IMR-90 (cell line): ENCODE data around the gene EIF4EBP2. TPM values are rescaled to one million over a fixed set of nuclear protein-coding genes. Genes with fewer than 3 reads are reported as not detected.

ENCODE experiments used
- ATAC-seq: fragments of 200-7000 bp; cut with Tn5 transposase; 2 replicates; pipeline ENCODE4 v1.9.1; 2020; ENCODE audit warnings: low read depth, mild to moderate bottlenecking, moderate library complexity
- BruUV-seq: library from RNA; stranded (reverse); fragments of 400-500 nt; replicated peaks from 2 replicates; lab custom pipeline; 2021; lab: Mats Ljungman, UMichigan
- CTCF ChIA-PET: fragments of 300-600 bp; formaldehyde crosslinking; extraction: SDS; loops from one replicate; lab custom pipeline; 2021; ENCODE audit warnings: antibody characterized with exemption; lab: Yijun Ruan, JAX
- POLR2A ChIA-PET: fragments of 300-600 bp; sonication (Branson Sonifier 250); formaldehyde crosslinking; loops from one replicate; lab custom pipeline; 2022; ENCODE audit warnings: antibody characterized with exemption; ENCODE audit not compliant: unreplicated experiment; lab: Charles Lee
- DNase-seq: peaks from one replicate; pipeline ENCODE4 v3.0.0; 2013
- H2AFZ ChIP-seq: replicated peaks from 2 replicates; pipeline ENCODE3; 2013; ENCODE audit warnings: low read length, mild to moderate bottlenecking; ENCODE audit not compliant: poor library complexity
- H2AK5ac ChIP-seq: 2 replicates; pipeline ENCODE4 v1.6.1; 2013; ENCODE audit warnings: low read depth, low read length, inconsistent platforms
- H2AK9ac ChIP-seq: replicated peaks from 2 replicates; pipeline ENCODE3; 2013; ENCODE audit warnings: mild to moderate bottlenecking, low read depth, low read length, moderate library complexity; ENCODE audit not compliant: poor library complexity
- H2BK120ac ChIP-seq: 2 replicates; pipeline ENCODE4 v1.6.1; 2013; ENCODE audit warnings: low read depth, low read length, inconsistent platforms
- H2BK15ac ChIP-seq: 3 replicates; pipeline ENCODE4 v1.6.1; 2013; ENCODE audit warnings: low read depth, low read length, inconsistent platforms
- H2BK20ac ChIP-seq: 2 replicates; pipeline ENCODE4 v1.6.1; 2013; ENCODE audit warnings: low read depth, mild to moderate bottlenecking, inconsistent platforms, low read length, moderate library complexity
- H2BK5ac ChIP-seq: 2 replicates; pipeline ENCODE4 v1.6.1; 2013; ENCODE audit warnings: mild to moderate bottlenecking, low read depth, low read length, inconsistent platforms; ENCODE audit not compliant: poor library complexity, severe bottlenecking
- H3K14ac ChIP-seq: replicated peaks from 2 replicates; pipeline ENCODE4 v1.6.1; 2013; ENCODE audit warnings: low read depth, low read length, inconsistent platforms
- H3K18ac ChIP-seq: 2 replicates; pipeline ENCODE4 v1.6.1; 2013; ENCODE audit warnings: low read depth, low read length, control low read depth
- H3K23ac ChIP-seq: 2 replicates; pipeline ENCODE4 v1.6.1; 2013; ENCODE audit warnings: low read depth, low read length, inconsistent platforms
- H3K27ac ChIP-seq: 2 replicates; pipeline ENCODE4 v1.5.1; 2013; ENCODE audit warnings: mild to moderate bottlenecking, control low read depth, low read length; ENCODE audit not compliant: insufficient read depth
- H3K27me3 ChIP-seq: 2 replicates; pipeline ENCODE4 v1.6.1; 2013; ENCODE audit warnings: low read length; ENCODE audit not compliant: control insufficient read depth, insufficient read depth
- H3K36me3 ChIP-seq: 2 replicates; pipeline ENCODE4 v1.6.1; 2013; ENCODE audit warnings: low read length, mixed read lengths; ENCODE audit not compliant: control insufficient read depth, insufficient read depth
- H3K4ac ChIP-seq: 2 replicates; pipeline ENCODE4 v1.6.1; 2013; ENCODE audit warnings: low read depth, low read length, inconsistent platforms
- H3K4me1 ChIP-seq: 2 replicates; pipeline ENCODE4 v1.6.1; 2013; ENCODE audit warnings: low read length, mixed read lengths; ENCODE audit not compliant: control insufficient read depth, insufficient read depth
- H3K4me2 ChIP-seq: 2 replicates; pipeline ENCODE4 v1.6.1; 2013; ENCODE audit warnings: low read depth, mild to moderate bottlenecking, control low read depth, low read length, moderate library complexity
- H3K4me3 ChIP-seq: 2 replicates; pipeline ENCODE4 v1.5.1; 2013; ENCODE audit warnings: low read depth, mild to moderate bottlenecking, control low read depth, low read length, moderate library complexity; ENCODE audit not compliant: insufficient read depth
- H3K56ac ChIP-seq: 2 replicates; pipeline ENCODE4 v1.6.1; 2013; ENCODE audit warnings: low read length, inconsistent platforms; ENCODE audit not compliant: insufficient read depth; ENCODE audit errors: extremely low read depth
- H3K79me1 ChIP-seq, 2 experiments: 2 replicates each; pipeline ENCODE4 v1.6.1; 2013; ENCODE audit warnings: low read length in 2 of 2, inconsistent platforms in 1 of 2, low read depth in 1 of 2
- H3K9ac ChIP-seq: 2 replicates; pipeline ENCODE4 v1.6.1; 2013; ENCODE audit warnings: low read depth, low read length, control low read depth
- H3K9me1 ChIP-seq: 2 replicates; pipeline ENCODE4 v1.6.1; 2013; ENCODE audit warnings: low read length, inconsistent platforms; ENCODE audit not compliant: insufficient read depth
- H3K9me3 ChIP-seq: 2 replicates; pipeline ENCODE4 v1.6.1; 2013; ENCODE audit warnings: low read length; ENCODE audit not compliant: control insufficient read depth, insufficient read depth
- H4K20me1 ChIP-seq: 2 replicates; pipeline ENCODE4 v1.6.1; 2013; ENCODE audit warnings: low read length, inconsistent platforms; ENCODE audit not compliant: insufficient read depth
- H4K5ac ChIP-seq: 2 replicates; pipeline ENCODE4 v1.6.1; 2013; ENCODE audit warnings: mild to moderate bottlenecking, low read depth, low read length, control low read depth
- H4K8ac ChIP-seq, 2 experiments: 2 replicates each; pipeline ENCODE4 v1.6.1; 2013; ENCODE audit warnings: low read depth in 2 of 2, low read length in 2 of 2, control low read depth in 1 of 2, inconsistent platforms in 1 of 2
- H4K91ac ChIP-seq: 2 replicates; pipeline ENCODE4 v1.6.1; 2013; ENCODE audit warnings: low read depth, low read length, inconsistent platforms; ENCODE audit not compliant: insufficient read depth
- BHLHE40 ChIP-seq: fragments of 150-350 bp; IDR thresholded peaks from 2 replicates; pipeline ENCODE4 v1.6.1; 2016; ENCODE audit warnings: mild to moderate bottlenecking, low read depth, low read length
- ELK1 ChIP-seq: fragments of 150-350 bp; IDR thresholded peaks from 2 replicates; pipeline ENCODE4 v1.6.1; 2016; ENCODE audit warnings: low read depth, mild to moderate bottlenecking, low read length, moderate library complexity, borderline replicate concordance
- MAFK ChIP-seq: IDR thresholded peaks from 2 replicates; pipeline ENCODE4 v1.6.1; 2012; ENCODE audit warnings: low read depth, low read length, improper control_type of control experiment
- MXI1 ChIP-seq: IDR thresholded peaks from 2 replicates; pipeline ENCODE4 v1.6.1; 2012; ENCODE audit warnings: low read depth, mild to moderate bottlenecking, low read length, moderate library complexity, borderline replicate concordance
- NFE2L2 ChIP-seq: fragments of 150-350 bp; IDR thresholded peaks from 2 replicates; pipeline ENCODE4 v1.6.1; 2016; ENCODE audit warnings: low read depth, mild to moderate bottlenecking, low read length
- RAD21 ChIP-seq: IDR thresholded peaks from 2 replicates; pipeline ENCODE4 v1.6.1; 2012; ENCODE audit warnings: low read length, improper control_type of control experiment
- RFX5 ChIP-seq: IDR thresholded peaks from 2 replicates; pipeline ENCODE4 v1.8.0; 2012; ENCODE audit warnings: low read depth, mild to moderate bottlenecking, low read length, moderate library complexity
- SMC3 ChIP-seq: fragments of 150-350 bp; IDR thresholded peaks from 2 replicates; pipeline ENCODE4 v1.6.1; 2016; ENCODE audit warnings: low read depth, mild to moderate bottlenecking, antibody characterized with exemption, low read length, moderate library complexity
- WGBS, 2 experiments: methylation state at CpG; one replicate each; pipeline versions ENCODE4 v1.1.5 to v1.1.7; 2013; ENCODE audit warnings: missing lambda C conversion rate in 2 of 2; ENCODE audit not compliant: insufficient read length in 1 of 2; ENCODE audit errors: extremely low coverage in 2 of 2; 5-methylcytosine and 5-hydroxymethylcytosine counted together
- dilution Hi-C: fragments of 300-500 bp; cut with HindIII; formaldehyde crosslinking; loops from one replicate; pipeline ENCODE4 v1.14.3; 2018; ENCODE audit warnings: low sequenced_read_pairs; ENCODE audit not compliant: unreplicated experiment
- in situ Hi-C: fragments of 300-500 bp; cut with MboI; formaldehyde crosslinking; loops from 3 replicates; pipeline ENCODE4 v1.14.3; 2019; ENCODE audit warnings: low sequenced_read_pairs, inconsistent platforms, mixed read lengths
- intact Hi-C: fragments of 100-400 bp; cut with micrococcal nuclease; formaldehyde crosslinking; loops from 2 replicates; pipeline ENCODE4 v1.10.0; 2022
- polyA plus RNA-seq, 3 experiments: library from polyadenylated mRNA; depleted of rRNA; stranded (reverse); fragments of >200 nt; gene quantifications; 2 replicates each; pipeline ENCODE4 v1.2.3, GENCODE V29; 2012; ENCODE audit warnings: low replicate concordance in 1 of 3
- total RNA-seq: library from RNA; depleted of rRNA; stranded (reverse); fragments of >200 nt; gene quantifications from 2 replicates; pipeline ENCODE4 v1.2.3, GENCODE V29; 2012
- TF ChIP-seq, protein P1 (sequence below): fragments of 150-350 bp; IDR thresholded peaks from 2 replicates; pipeline ENCODE4 v1.6.1; 2017; ENCODE audit warnings: mild to moderate bottlenecking, antibody characterized with exemption, low read length, low read depth
- TF ChIP-seq, protein P2 (sequence below): conservative IDR thresholded peaks from 2 replicates; pipeline ENCODE4 v1.5.1; 2012; ENCODE audit warnings: mild to moderate bottlenecking, low read depth, low read length, improper control_type of control experiment

Gene EIF4EBP2
- total and polyA plus RNA-seq, 2 of the 4 experiments (the other 2 are of a cell fraction) = 13.7 to 15.6 TPM

DNA sequence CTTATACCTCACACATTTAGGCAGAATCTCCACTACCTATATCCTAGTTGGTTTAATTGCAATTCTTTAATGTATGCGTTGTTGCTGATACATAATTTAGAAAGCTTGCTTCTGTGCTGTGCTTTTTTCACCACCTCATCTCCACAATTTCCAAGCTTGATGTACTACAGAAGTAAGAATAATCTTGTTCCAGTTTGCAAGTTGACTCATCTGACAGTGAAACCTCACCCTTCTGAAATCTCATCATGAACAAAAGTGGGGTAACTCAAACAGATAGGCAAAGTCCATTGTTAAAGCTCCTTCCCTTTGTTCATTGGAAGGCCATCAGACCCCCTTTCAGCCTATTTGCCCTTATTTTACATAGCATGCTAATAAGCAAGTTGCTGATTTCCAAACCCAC, 13.6 kb downstream of the EIF4EBP2 start:
- dilution Hi-C loops (no loop called here), in situ Hi-C loops (no loop called here), intact Hi-C loops (no loop called here)
- Histone ChIP-seq H3K4me3 (no peak overlapping the region), H3K18ac (peak overlapping the region; percentile 50; the same call in 1 of the 2 replicates), H3K4me1 (peaks cover 8% of the 10 kb centered on the region), H3K9me1 (peaks cover 22% of the 10 kb centered on the region), H2BK5ac (peak overlapping the region; percentile 73), H4K5ac (no peak overlapping the region), H2AK9ac (no peak overlapping the region), H2BK120ac (peak overlapping the region; percentile 32; the same call in 1 of the 2 replicates), H2BK15ac (no peak overlapping the region), H3K23ac (peak overlapping the region; percentile 19; the same call in 1 of the 2 replicates), H3K4ac (no peak overlapping the region; the same call in 1 of the 2 replicates), H3K27me3 (no peaks in the 10 kb centered on the region), H3K9ac (no peak overlapping the region), H3K79me1 (peaks cover 21 to 73% of the 10 kb centered on the region in 2 experiments), H3K14ac (no peak overlapping the region; the same call in 1 of the 2 replicates), H3K9me3 (no peaks in the 10 kb centered on the region), H3K27ac (no peak overlapping the region; the same call in 1 of the 2 replicates), H3K56ac (no peak overlapping the region), H2BK20ac (no peak overlapping the region), H4K20me1 (peaks cover 44% of the 10 kb centered on the region), H4K8ac (no peak overlapping the region), H3K36me3 (peaks cover 21% of the 10 kb centered on the region), H2AFZ (no peak overlapping the region), H2AK5ac (no peak overlapping the region), H4K91ac (no peak overlapping the region), H3K4me2 (peak overlapping the region; percentile 3; the same call in 1 of the 2 replicates)
- ChIA-PET CTCF (interaction anchor here (0.8 kb wide), 1 partner anchor 13 kb away, joined by 3 read pairs; no protein-coding TSS in a partner anchor), POLR2A (interaction anchor here (1.2 kb wide), 1 partner anchor 14 kb away, joined by 5 read pairs; the partner anchor contains the start of gene EIF4EBP2)
- no TSS peak for BruUV-seq
- no CpG with 5 or more reads among the region's 1 CpG for WGBS, 2 experiments
- ATAC-seq (no peak), DNase-seq (peak; percentile 52)
- TF ChIP-seq MAFK = no peak
- no peak for TF ChIP-seq RFX5
- TF ChIP-seq SMC3 = no peak
- TF ChIP-seq NFE2L2 = no peak
- TF ChIP-seq BHLHE40 = no peak
- no peak for TF ChIP-seq RAD21
- TF ChIP-seq, protein P1, sequence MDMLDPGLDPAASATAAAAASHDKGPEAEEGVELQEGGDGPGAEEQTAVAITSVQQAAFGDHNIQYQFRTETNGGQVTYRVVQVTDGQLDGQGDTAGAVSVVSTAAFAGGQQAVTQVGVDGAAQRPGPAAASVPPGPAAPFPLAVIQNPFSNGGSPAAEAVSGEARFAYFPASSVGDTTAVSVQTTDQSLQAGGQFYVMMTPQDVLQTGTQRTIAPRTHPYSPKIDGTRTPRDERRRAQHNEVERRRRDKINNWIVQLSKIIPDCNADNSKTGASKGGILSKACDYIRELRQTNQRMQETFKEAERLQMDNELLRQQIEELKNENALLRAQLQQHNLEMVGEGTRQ = no peak
- TF ChIP-seq ELK1 = no peak
- TF ChIP-seq MXI1 = no peak
- TF ChIP-seq, protein P2, sequence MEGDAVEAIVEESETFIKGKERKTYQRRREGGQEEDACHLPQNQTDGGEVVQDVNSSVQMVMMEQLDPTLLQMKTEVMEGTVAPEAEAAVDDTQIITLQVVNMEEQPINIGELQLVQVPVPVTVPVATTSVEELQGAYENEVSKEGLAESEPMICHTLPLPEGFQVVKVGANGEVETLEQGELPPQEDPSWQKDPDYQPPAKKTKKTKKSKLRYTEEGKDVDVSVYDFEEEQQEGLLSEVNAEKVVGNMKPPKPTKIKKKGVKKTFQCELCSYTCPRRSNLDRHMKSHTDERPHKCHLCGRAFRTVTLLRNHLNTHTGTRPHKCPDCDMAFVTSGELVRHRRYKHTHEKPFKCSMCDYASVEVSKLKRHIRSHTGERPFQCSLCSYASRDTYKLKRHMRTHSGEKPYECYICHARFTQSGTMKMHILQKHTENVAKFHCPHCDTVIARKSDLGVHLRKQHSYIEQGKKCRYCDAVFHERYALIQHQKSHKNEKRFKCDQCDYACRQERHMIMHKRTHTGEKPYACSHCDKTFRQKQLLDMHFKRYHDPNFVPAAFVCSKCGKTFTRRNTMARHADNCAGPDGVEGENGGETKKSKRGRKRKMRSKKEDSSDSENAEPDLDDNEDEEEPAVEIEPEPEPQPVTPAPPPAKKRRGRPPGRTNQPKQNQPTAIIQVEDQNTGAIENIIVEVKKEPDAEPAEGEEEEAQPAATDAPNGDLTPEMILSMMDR = no peak
